HCT116 (cell line): ENCODE results near the gene BAHD1. TPM values are rescaled to one million over a fixed set of nuclear protein-coding genes. Genes with fewer than 3 reads are reported as not detected.

Source experiments
- ATAC-seq: fragments of 200-7000 bp; cut with Tn5 transposase; 2 replicates; pipeline ENCODE4 v1.9.1; 2020; ENCODE audit warnings: mild to moderate bottlenecking, moderate library complexity
- BruUV-seq: library from RNA; stranded (reverse); fragments of 400-500 nt; replicated peaks from 2 replicates; lab custom pipeline; 2021; lab: Mats Ljungman, UMichigan
- CTCF ChIA-PET: fragments of 300-600 bp; sonication (Branson Sonifier 250); formaldehyde crosslinking; loops from one replicate; lab custom pipeline; 2021; ENCODE audit warnings: antibody characterized with exemption; lab: Charles Lee
- POLR2A ChIA-PET: fragments of 300-600, 350-600 bp; sonication (Branson Sonifier 250); formaldehyde crosslinking; loops from one replicate; lab custom pipeline; 2021; ENCODE audit warnings: antibody characterized with exemption; lab: Charles Lee
- RAD21 ChIA-PET, 2 experiments: fragments of 300-600 bp; sonication (Branson Sonifier 250); formaldehyde crosslinking; loops; one replicate each; lab custom pipeline; 2023; ENCODE audit warnings: low total read pairs in 2 of 2; ENCODE audit not compliant: uncharacterized antibody in 2 of 2, unreplicated experiment in 2 of 2, low non-redundant PET in 1 of 2; lab: Charles Lee
- DNase-seq: peaks from one replicate; pipeline ENCODE4 v3.0.0-alpha.2; 2010; ENCODE audit warnings: low read depth, low spot score
- H2AFZ ChIP-seq: fragments of 200-600 bp; shearing (Covaris generic), sonication (generic); 2 replicates; pipeline ENCODE4 v1.6.1; 2017; ENCODE audit warnings: low read depth, mixed run types, mixed read lengths, antibody characterized with exemption, low read length; ENCODE audit not compliant: poor library complexity, severe bottlenecking
- H3K27ac ChIP-seq: 2 replicates; pipeline ENCODE4 v1.5.1; 2012; ENCODE audit warnings: low read depth, low read length
- H3K27me3 ChIP-seq: fragments of 200-600 bp; sonication (generic); 2 replicates; pipeline ENCODE4 v1.6.1; 2016; ENCODE audit warnings: mixed run types, low read length, mixed read lengths; ENCODE audit not compliant: insufficient read depth
- H3K36me3 ChIP-seq, 2 experiments: fragments of 200-500 bp in 1 of 2; fragments of 200-600 bp in 1 of 2; sonication (Bioruptor generic) in 1 of 2; sonication (generic) in 1 of 2; 2 replicates each; pipeline versions ENCODE4 v1.5.1 to v1.6.1; 2014 to 2016; ENCODE audit warnings: low read length in 2 of 2, inconsistent platforms in 1 of 2, mixed read lengths in 1 of 2, mixed run types in 1 of 2; ENCODE audit not compliant: insufficient read depth in 2 of 2, control insufficient read depth in 1 of 2
- H3K4me1 ChIP-seq, 2 experiments: fragments of 200-600 bp in 1 of 2; sonication (generic) in 1 of 2; 2 replicates each; pipeline versions ENCODE4 v1.5.1 to v1.6.1; 2012 to 2017; ENCODE audit warnings: low read length in 2 of 2, inconsistent platforms in 1 of 2, mild to moderate bottlenecking in 1 of 2, mixed read lengths in 1 of 2, mixed run types in 1 of 2, moderate library complexity in 1 of 2; ENCODE audit not compliant: insufficient read depth in 2 of 2, control insufficient read depth in 1 of 2
- H3K4me2 ChIP-seq: fragments of 200-600 bp; sonication (generic); 2 replicates; pipeline ENCODE4 v1.6.1; 2017; ENCODE audit warnings: mixed run types, low read length, mixed read lengths
- H3K4me3 ChIP-seq, 2 experiments: fragments of 200-600 bp in 1 of 2; sonication (generic) in 1 of 2; replicated peaks in 1 of 2; 2 replicates each; pipeline ENCODE4 v1.5.1; 2011 to 2016; ENCODE audit warnings: low read length in 2 of 2, control low read depth in 1 of 2, low read depth in 1 of 2, mild to moderate bottlenecking in 1 of 2, mixed read lengths in 1 of 2, mixed run types in 1 of 2
- H3K79me2 ChIP-seq: fragments of 200-600 bp; sonication (generic); 2 replicates; pipeline ENCODE4 v1.6.1; 2017; ENCODE audit warnings: mild to moderate bottlenecking, mixed run types, low read length, moderate library complexity, mixed read lengths; ENCODE audit not compliant: insufficient read depth
- H3K9ac ChIP-seq: fragments of 200-600 bp; sonication (generic); 2 replicates; pipeline ENCODE4 v1.6.1; 2016; ENCODE audit warnings: low read length, mixed read lengths
- H3K9me2 ChIP-seq: fragments of 200-600 bp; sonication (generic), shearing (Covaris generic); 2 replicates; pipeline ENCODE4 v1.6.1; 2017; ENCODE audit warnings: mixed run types, mild to moderate bottlenecking, moderate library complexity; ENCODE audit not compliant: insufficient read depth
- H3K9me3 ChIP-seq, 2 experiments: fragments of 200-500 bp in 1 of 2; fragments of 200-600 bp in 1 of 2; sonication (Bioruptor generic) in 1 of 2; sonication (generic) in 1 of 2; 2 replicates each; pipeline ENCODE4 v1.6.1; 2014 to 2017; ENCODE audit warnings: low read length in 2 of 2, mixed read lengths in 2 of 2, inconsistent platforms in 1 of 2, low read depth in 1 of 2, mild to moderate bottlenecking in 1 of 2, mixed run types in 1 of 2, moderate library complexity in 1 of 2; ENCODE audit not compliant: control insufficient read depth in 1 of 2, insufficient read depth in 1 of 2
- H4K20me1 ChIP-seq: fragments of 200-600 bp; sonication (generic), shearing (Covaris generic); 2 replicates; pipeline ENCODE4 v1.6.1; 2017; ENCODE audit warnings: mixed run types, mild to moderate bottlenecking, moderate library complexity; ENCODE audit not compliant: insufficient read depth
- CBX3 ChIP-seq: IDR thresholded peaks from 2 replicates; pipeline ENCODE4 v1.6.1; 2012; ENCODE audit warnings: low read depth
- EGR1 ChIP-seq: IDR thresholded peaks from 2 replicates; pipeline ENCODE4 v1.6.1; 2012; ENCODE audit warnings: low read depth
- ELF1 ChIP-seq: IDR thresholded peaks from 2 replicates; pipeline ENCODE4 v1.6.1; 2012; ENCODE audit warnings: low read depth, borderline replicate concordance
- EZH2phosphoT487 ChIP-seq: fragments of 200-600 bp; IDR thresholded peaks from 2 replicates; pipeline ENCODE4 v1.6.1; 2018; ENCODE audit warnings: antibody characterized with exemption, borderline replicate concordance
- FOSL1 ChIP-seq: IDR thresholded peaks from 2 replicates; pipeline ENCODE4 v1.6.1; 2012; ENCODE audit warnings: low read depth
- JUND ChIP-seq: IDR thresholded peaks from 2 replicates; pipeline ENCODE4 v1.6.1; 2012
- SIN3A ChIP-seq: IDR thresholded peaks from 2 replicates; pipeline ENCODE4 v1.6.1; 2012; ENCODE audit warnings: low read depth
- SRF ChIP-seq: IDR thresholded peaks from 2 replicates; pipeline ENCODE4 v1.6.1; 2012; ENCODE audit warnings: low read depth
- YY1 ChIP-seq: IDR thresholded peaks from 2 replicates; pipeline ENCODE4 v1.6.1; 2011; ENCODE audit warnings: low read length, low read depth, moderate library complexity, mild to moderate bottlenecking; ENCODE audit not compliant: insufficient replicate concordance; ENCODE audit errors: extremely low read depth
- intact Hi-C: fragments of 100-400 bp; cut with micrococcal nuclease; formaldehyde crosslinking; loops from 2 replicates; pipeline ENCODE4 v1.10.0; 2022
- total RNA-seq: library from RNA; stranded (reverse); gene quantifications from one replicate; pipeline ENCODE4 v1.2.1, GENCODE V29; 2021; ENCODE audit not compliant: unreplicated experiment
- TF ChIP-seq, protein P1 (sequence below), 3 experiments: fragments of 200-600 bp in 1 of 3; sonication (generic) in 1 of 3; IDR thresholded peaks in 2 of 3; conservative IDR thresholded peaks in 1 of 3; 2 replicates each; pipeline ENCODE4 v1.5.1; 2012 to 2017; ENCODE audit warnings: low read depth in 2 of 3, low read length in 2 of 3, antibody characterized with exemption in 1 of 3, borderline replicate concordance in 1 of 3, control low read depth in 1 of 3, mild to moderate bottlenecking in 1 of 3, mixed read lengths in 1 of 3, mixed run types in 1 of 3, moderate library complexity in 1 of 3; ENCODE audit not compliant: insufficient read depth in 1 of 3
- TF ChIP-seq, protein P2 (sequence below): IDR thresholded peaks from 2 replicates; pipeline ENCODE4 v1.6.1; 2012
- TF ChIP-seq, protein P3 (sequence below): IDR thresholded peaks from 2 replicates; pipeline ENCODE4 v1.6.1; 2011; ENCODE audit warnings: mild to moderate bottlenecking, low read length, moderate library complexity; ENCODE audit not compliant: insufficient replicate concordance; ENCODE audit errors: extremely low read depth

Gene BAHD1
- total RNA-seq, 1 experiment from 2014 or later: 25.0 TPM

DNA sequence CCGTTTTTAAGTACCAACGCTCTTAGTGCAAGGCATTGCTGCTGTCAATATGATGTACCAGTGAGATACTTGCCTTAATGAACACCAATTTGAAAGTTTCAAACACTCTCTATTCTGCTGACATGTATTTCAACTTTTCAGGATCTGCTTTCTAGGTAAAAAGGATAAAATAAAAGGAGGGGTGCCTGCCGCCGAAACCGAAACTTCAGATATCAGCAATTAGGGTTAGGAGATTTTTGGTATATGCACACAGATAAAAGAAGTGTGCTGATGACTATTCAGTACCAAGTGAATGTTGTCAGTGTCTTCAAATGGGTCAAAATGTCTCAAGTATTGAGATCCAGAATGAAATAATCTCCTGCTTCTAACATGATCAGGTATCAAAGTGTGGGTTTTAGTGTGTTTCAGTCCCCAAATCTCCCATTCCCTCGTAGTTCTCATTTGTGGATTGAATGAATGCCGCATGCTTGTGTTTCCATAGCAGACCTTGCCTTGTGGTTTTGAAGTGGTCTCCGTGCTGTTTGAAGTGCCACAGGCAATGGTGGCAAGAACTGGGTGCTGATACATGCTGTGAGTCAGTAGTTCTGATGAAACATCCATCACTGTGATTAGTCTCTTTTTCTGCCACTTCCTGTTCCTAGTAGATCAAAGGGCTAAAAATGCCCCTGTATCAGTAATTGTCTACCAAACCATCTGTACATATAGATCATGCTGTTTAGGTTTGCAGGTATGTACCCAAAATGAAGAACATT lies 52.5 kb downstream of the BAHD1 start (continued):
- TF ChIP-seq, protein P1, sequence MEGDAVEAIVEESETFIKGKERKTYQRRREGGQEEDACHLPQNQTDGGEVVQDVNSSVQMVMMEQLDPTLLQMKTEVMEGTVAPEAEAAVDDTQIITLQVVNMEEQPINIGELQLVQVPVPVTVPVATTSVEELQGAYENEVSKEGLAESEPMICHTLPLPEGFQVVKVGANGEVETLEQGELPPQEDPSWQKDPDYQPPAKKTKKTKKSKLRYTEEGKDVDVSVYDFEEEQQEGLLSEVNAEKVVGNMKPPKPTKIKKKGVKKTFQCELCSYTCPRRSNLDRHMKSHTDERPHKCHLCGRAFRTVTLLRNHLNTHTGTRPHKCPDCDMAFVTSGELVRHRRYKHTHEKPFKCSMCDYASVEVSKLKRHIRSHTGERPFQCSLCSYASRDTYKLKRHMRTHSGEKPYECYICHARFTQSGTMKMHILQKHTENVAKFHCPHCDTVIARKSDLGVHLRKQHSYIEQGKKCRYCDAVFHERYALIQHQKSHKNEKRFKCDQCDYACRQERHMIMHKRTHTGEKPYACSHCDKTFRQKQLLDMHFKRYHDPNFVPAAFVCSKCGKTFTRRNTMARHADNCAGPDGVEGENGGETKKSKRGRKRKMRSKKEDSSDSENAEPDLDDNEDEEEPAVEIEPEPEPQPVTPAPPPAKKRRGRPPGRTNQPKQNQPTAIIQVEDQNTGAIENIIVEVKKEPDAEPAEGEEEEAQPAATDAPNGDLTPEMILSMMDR (IDR thresholded peaks at IDR 0.05 in 2 of 3, conservative IDR thresholded peaks at IDR 0.05 in 1 of 3; ENCODE audit: borderline replicate concordance in 1 of 3, insufficient read depth in 1 of 3, low read depth in 2 of 3, low read length in 2 of 3): no peak

DNA sequence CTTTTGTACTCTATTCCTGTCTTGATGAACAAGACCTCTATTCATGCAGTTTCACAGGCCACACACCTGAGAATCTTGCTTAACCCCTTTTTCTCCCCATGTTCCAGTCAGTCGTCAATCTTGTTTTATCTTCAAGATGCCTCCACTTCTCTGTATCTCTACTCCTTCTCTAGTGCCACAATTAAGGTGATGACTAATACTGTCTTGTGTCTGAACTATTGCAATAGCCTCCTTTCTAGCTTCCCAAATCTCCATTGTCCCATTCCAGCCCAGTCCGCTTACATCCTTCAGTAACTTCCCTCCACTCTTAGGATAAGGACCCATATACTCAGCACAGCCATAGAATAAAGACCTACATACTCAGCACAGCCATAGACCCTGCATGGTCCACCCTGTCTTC lies 54.8 kb downstream of the BAHD1 start:
- CTCF ChIA-PET: no interaction called here
- H2AFZ ChIP-seq: no peak overlapping the region
- no peak overlapping the region for H3K9ac ChIP-seq
- H4K20me1 ChIP-seq: no peaks in the 10 kb centered on the region
- no peak overlapping the region for H3K4me2 ChIP-seq
- no peaks in the 10 kb centered on the region for H3K27me3 ChIP-seq
- no peak overlapping the region for H3K27ac ChIP-seq
- no peak overlapping the region for H3K4me3 ChIP-seq
- peaks cover 0 to 21% of the 10 kb centered on the region in 2 experiments; a peak in 3 of 4 replicates for H3K4me1 ChIP-seq
- RAD21 ChIA-PET: no interaction called here
- H3K9me3 ChIP-seq: no peaks in the 10 kb centered on the region
- intact Hi-C loops: no loop called here
- BruUV-seq: no TSS peak
- H3K36me3 ChIP-seq: no peaks in the 10 kb centered on the region
- H3K79me2 ChIP-seq: no peaks in the 10 kb centered on the region
- no peaks in the 10 kb centered on the region for H3K9me2 ChIP-seq
- DNase-seq: no peak
- no peak for ATAC-seq
- POLR2A ChIA-PET: no interaction called here
- TF ChIP-seq FOSL1 (no peak), SIN3A (no peak), JUND (no peak), CBX3 (no peak), EZH2phosphoT487 (no peak), SRF (no peak), ELF1 (no peak), YY1 (no peak), EGR1 (no peak)
- TF ChIP-seq, protein P2, sequence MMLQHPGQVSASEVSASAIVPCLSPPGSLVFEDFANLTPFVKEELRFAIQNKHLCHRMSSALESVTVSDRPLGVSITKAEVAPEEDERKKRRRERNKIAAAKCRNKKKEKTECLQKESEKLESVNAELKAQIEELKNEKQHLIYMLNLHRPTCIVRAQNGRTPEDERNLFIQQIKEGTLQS: no peak
- TF ChIP-seq, protein P3, sequence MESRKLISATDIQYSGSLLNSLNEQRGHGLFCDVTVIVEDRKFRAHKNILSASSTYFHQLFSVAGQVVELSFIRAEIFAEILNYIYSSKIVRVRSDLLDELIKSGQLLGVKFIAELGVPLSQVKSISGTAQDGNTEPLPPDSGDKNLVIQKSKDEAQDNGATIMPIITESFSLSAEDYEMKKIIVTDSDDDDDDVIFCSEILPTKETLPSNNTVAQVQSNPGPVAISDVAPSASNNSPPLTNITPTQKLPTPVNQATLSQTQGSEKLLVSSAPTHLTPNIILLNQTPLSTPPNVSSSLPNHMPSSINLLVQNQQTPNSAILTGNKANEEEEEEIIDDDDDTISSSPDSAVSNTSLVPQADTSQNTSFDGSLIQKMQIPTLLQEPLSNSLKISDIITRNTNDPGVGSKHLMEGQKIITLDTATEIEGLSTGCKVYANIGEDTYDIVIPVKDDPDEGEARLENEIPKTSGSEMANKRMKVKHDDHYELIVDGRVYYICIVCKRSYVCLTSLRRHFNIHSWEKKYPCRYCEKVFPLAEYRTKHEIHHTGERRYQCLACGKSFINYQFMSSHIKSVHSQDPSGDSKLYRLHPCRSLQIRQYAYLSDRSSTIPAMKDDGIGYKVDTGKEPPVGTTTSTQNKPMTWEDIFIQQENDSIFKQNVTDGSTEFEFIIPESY: no peak
